ENCODE measurements around the gene HAPSTR1. TPM values are rescaled to one million over a fixed set of nuclear protein-coding genes. Genes with fewer than 3 reads are reported as not detected.

The HAPSTR1 gene
- total and polyA plus RNA-seq, 2 of the 4 experiments (the other 2 are of a cell fraction) = 22.2 to 56.5 TPM

GRCh38 chr16:9060225-9060624, 31.2 kb upstream of the HAPSTR1 start:
- no peak overlapping the region for H2AFZ ChIP-seq (replicated peaks; ENCODE audit: low read length, poor library complexity)
- H3K27ac ChIP-seq (ENCODE audit: insufficient read depth, low read length) = no peak overlapping the region
- intact Hi-C loops (cut with micrococcal nuclease) = no loop called here

More at GRCh38 chr16:9060225-9060624, 31.2 kb upstream of the HAPSTR1 start:
- ATAC-seq (ENCODE audit: low read depth) (no peak), DNase-seq (no peak)
- no peak overlapping the region for H3K9ac ChIP-seq (ENCODE audit: low read depth, low read length)
- CTCF ChIA-PET = no interaction called here
- H2BK20ac ChIP-seq (ENCODE audit: low read depth, low read length) = no peak overlapping the region
- H4K5ac ChIP-seq (ENCODE audit: low read depth, low read length) = no peak overlapping the region
- no peak overlapping the region for H2AK5ac ChIP-seq (ENCODE audit: low read depth, low read length)
- no peak overlapping the region for H2AK9ac ChIP-seq (replicated peaks; ENCODE audit: low read depth, low read length, poor library complexity)
- H4K91ac ChIP-seq (ENCODE audit: insufficient read depth, low read depth, low read length) = no peak overlapping the region
- H3K4ac ChIP-seq (ENCODE audit: low read depth, low read length) = no peak overlapping the region
- no peak overlapping the region for H2BK5ac ChIP-seq (ENCODE audit: low read depth, low read length, poor library complexity, severe bottlenecking)
- H4K8ac ChIP-seq (ENCODE audit: low read depth in 2 of 2, low read length in 2 of 2) = no peak overlapping the region
- no peak overlapping the region for H2BK120ac ChIP-seq (ENCODE audit: low read depth, low read length)
- H3K36me3 ChIP-seq (ENCODE audit: control insufficient read depth, insufficient read depth, low read length) = no peaks in the 10 kb centered on the region
- H3K14ac ChIP-seq (replicated peaks; ENCODE audit: low read depth, low read length) = no peak overlapping the region
- dilution Hi-C loops (cut with HindIII; ENCODE audit: low sequenced_read_pairs, unreplicated experiment) (no loop called here), in situ Hi-C loops (cut with MboI; ENCODE audit: low sequenced_read_pairs) (no loop called here)
- H3K4me3 ChIP-seq (ENCODE audit: insufficient read depth, low read depth, low read length) = no peak overlapping the region
- 0 out of 4 replicates have a peak, but pooled peaks cover 0 to under 1% of the 10 kb centered on the region in 2 experiments for H3K79me1 ChIP-seq (ENCODE audit: low read depth in 1 of 2, low read length in 2 of 2)
- BruUV-seq (replicated peaks) = no TSS peak
- H3K9me3 ChIP-seq (ENCODE audit: control insufficient read depth, insufficient read depth, low read length) = no peaks in the 10 kb centered on the region
- TF ChIP-seq FOS (IDR thresholded peaks at IDR 0.05; ENCODE audit: low read depth, low read length) (no peak), MAFK (IDR thresholded peaks at IDR 0.05; ENCODE audit: low read depth, low read length) (peak; percentile 77)
- no peak overlapping the region for H3K4me2 ChIP-seq (ENCODE audit: low read depth, low read length)
- H2BK15ac ChIP-seq (ENCODE audit: low read depth, low read length) = no peak overlapping the region
- no peak overlapping the region for H3K18ac ChIP-seq (ENCODE audit: low read depth, low read length)
- H3K4me1 ChIP-seq (ENCODE audit: control insufficient read depth, insufficient read depth, low read length) = peaks cover 12% of the 10 kb centered on the region
- no peak overlapping the region for H3K23ac ChIP-seq (ENCODE audit: low read depth, low read length)
- 0 out of 2 replicates have a peak, but pooled peaks cover 1% of the 10 kb centered on the region for H3K9me1 ChIP-seq (ENCODE audit: insufficient read depth, low read length)
- H3K56ac ChIP-seq (ENCODE audit: extremely low read depth, insufficient read depth, low read length) = no peak overlapping the region
- no peaks in the 10 kb centered on the region for H3K27me3 ChIP-seq (ENCODE audit: control insufficient read depth, insufficient read depth, low read length)
- no peaks in the 10 kb centered on the region for H4K20me1 ChIP-seq (ENCODE audit: insufficient read depth, low read length)
- POLR2A ChIA-PET (ENCODE audit: unreplicated experiment) = no interaction called here

Data from IMR-90 (cell line).